Lung microvascular endothelial cell (primary cell): Measurements from ENCODE around the gene RELL1. TPM values are rescaled to one million over a fixed set of nuclear protein-coding genes. Genes with fewer than 3 reads are reported as not detected.
A peak's percentile ranks its signal among the peaks of the same experiment; 100 is the strongest.

Source experiments
- DNase-seq, 2 donors: peaks; one replicate each; pipeline versions ENCODE4 v3.0.0 to v3.0.0-alpha.2; 2010; ENCODE audit warnings: low read depth in 2 of 2
- total RNA-seq: library from RNA; depleted of rRNA; stranded (reverse); fragments of >200 nt; gene quantifications from 2 replicates; pipeline ENCODE4 v1.2.1, GENCODE V29; 2014

Gene RELL1
- total RNA-seq, 1 donor from 2014 or later = 129 TPM

- no peak for DNase-seq
Measured at GRCh38 chr4:37639551-37640285, 46.5 kb downstream of the RELL1 start.

GRCh38 chr4:37635155-37635554, 51.0 kb downstream of the RELL1 start:
- no peak for DNase-seq

GRCh38 chr4:37634180-37634579, 52.0 kb downstream of the RELL1 start:
- DNase-seq = no peak

GRCh38 chr4:37632836-37633235, 53.3 kb downstream of the RELL1 start:
- no peak for DNase-seq

GRCh38 chr4:37631551-37631950, 54.6 kb downstream of the RELL1 start:
- no peak for DNase-seq

- no peak for DNase-seq
Measured at GRCh38 chr4:37629713-37630112, 56.5 kb downstream of the RELL1 start.

GRCh38 chr4:37628977-37629609, 57.1 kb downstream of the RELL1 start:
- peak in 1 of 2 donors; percentile 81 for DNase-seq

GRCh38 chr4:37627263-37627662, 58.9 kb downstream of the RELL1 start:
- no peak for DNase-seq

GRCh38 chr4:37625499-37625898, 60.7 kb downstream of the RELL1 start:
- DNase-seq = no peak

GRCh38 chr4:37623940-37624339, 62.2 kb downstream of the RELL1 start:
- DNase-seq = no peak

GRCh38 chr4:37623125-37623524, 63.1 kb downstream of the RELL1 start:
- no peak for DNase-seq

GRCh38 chr4:37620176-37620575, 66.0 kb downstream of the RELL1 start:
- no peak for DNase-seq

- no peak for DNase-seq
Measured at GRCh38 chr4:37615720-37616063, 70.5 kb downstream of the RELL1 start.

- DNase-seq = no peak
Measured at GRCh38 chr4:37615059-37615719, 71.0 kb downstream of the RELL1 start.

- DNase-seq = no peak
Measured at GRCh38 chr4:37612811-37613210, 73.4 kb downstream of the RELL1 start.

- DNase-seq = no peak
Measured at GRCh38 chr4:37609626-37610025, 76.5 kb downstream of the RELL1 start.

- no peak for DNase-seq
Measured at GRCh38 chr4:37607018-37607417, 79.2 kb downstream of the RELL1 start.

GRCh38 chr4:37605843-37606565, 80.2 kb downstream of the RELL1 start:
- no peak for DNase-seq

GRCh38 chr4:37604461-37604860, 81.7 kb downstream of the RELL1 start:
- DNase-seq = peak; percentile 7 to 67

GRCh38 chr4:37603711-37604110, 82.5 kb downstream of the RELL1 start:
- DNase-seq = no peak

- peak; percentile 78 to 84 for DNase-seq
Measured at GRCh38 chr4:37603070-37603468, 83.1 kb downstream of the RELL1 start.

GRCh38 chr4:37602454-37603069, 83.6 kb downstream of the RELL1 start:
- no peak for DNase-seq
